HG03039 (cell line): ENCODE data around the gene PTX4.

Experiments
- ATAC-seq: cut with Tn5 transposase; IDR thresholded peaks from one replicate; pipeline ENCODE4 v1.9.1; 2021; ENCODE audit warnings: mild to moderate bottlenecking, moderate library complexity; ENCODE audit not compliant: unreplicated experiment

Gene PTX4, protein sequence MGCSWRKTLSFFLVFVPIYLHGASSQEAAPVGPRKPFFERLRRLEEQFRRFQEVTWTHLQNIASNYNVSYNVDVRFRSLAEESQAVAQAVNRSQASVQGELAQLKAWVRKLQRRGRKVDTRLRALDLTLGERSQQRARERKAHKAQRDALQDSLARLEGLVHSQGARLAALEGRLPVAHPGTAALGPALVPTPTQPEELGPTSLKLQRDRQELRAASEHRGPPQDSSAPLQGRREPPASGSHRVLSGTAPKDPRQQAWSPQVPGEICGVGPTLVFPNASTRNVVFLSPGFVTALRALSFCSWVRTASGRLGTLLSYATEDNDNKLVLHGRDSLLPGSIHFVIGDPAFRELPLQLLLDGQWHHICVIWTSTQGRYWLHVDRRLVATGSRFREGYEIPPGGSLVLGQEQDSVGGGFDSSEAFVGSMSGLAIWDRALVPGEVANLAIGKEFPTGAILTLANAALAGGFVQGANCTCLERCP

DNA sequence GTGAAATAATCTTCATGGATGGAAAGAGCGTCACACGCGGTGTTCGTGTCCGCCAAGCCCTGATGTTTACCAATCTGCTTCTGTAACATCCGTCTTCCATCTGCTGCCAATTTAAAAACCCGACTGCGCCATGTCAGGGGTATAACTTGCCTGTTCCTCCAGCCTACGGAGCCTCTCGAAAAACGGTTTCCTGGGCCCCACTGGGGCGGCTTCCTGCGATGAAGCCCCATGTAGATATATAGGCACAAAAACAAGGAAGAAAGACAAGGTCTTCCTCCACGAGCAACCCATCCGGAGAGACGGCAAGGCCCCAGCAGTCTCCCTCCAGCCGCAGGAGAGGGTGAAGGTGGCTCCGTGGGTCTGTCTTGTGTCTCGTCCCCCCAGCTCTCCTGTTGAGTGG, at the start of gene PTX4:
TSS of gene PTX4 (minus strand) at position 326 of the 400 bp plus-strand sequence. CDS start at position 291, 35 bp downstream.
- ATAC-seq = no peak

DNA sequence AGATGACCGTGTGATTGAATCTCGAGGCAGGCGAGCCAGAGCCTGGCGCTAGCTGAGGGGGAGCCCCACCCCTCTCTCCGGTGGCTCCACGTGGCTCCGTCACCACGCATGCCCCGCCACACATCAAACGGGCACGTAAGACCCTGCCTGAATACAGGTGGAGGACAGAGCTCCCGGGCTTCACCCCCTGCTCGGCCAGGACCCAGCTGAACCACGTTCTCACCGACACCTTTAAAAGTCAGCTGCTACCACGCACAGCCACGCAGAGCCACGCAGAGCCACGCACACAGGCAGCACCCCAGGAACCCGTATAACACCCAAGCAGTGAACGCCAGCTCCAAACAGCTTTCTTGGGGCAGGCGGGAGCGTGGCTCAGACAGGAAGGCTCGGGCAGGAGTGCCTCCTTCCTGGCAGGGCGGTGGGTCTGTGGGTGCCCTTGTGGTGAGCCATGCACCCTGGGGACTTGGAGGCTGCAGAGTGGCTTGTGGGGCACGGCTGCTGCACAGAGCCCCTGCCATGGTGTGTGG, 49.1 kb upstream of the PTX4 start:
- ATAC-seq = no peak

DNA sequence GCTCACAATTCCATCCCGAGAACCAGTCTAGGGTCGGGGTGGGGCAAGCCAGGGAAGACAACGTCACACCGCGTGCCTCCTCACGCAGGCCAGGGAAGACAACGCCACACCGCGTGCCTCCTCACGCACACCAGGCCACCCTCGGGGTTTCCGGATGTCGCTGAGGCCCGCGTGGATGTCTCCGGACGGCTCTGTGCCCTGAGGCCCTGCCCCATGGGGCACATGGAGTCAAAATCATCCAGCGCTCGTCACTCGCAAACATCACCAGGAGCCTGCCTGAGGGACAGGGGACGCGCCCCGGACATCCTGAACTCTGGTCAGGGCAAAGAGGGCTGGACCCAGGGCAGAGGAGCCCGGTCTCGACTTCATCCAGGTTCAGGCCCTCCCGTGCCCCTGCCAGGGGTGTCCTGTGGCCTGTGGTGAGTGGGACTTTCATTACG, 48.4 kb upstream of the PTX4 start:
- no peak for ATAC-seq

DNA sequence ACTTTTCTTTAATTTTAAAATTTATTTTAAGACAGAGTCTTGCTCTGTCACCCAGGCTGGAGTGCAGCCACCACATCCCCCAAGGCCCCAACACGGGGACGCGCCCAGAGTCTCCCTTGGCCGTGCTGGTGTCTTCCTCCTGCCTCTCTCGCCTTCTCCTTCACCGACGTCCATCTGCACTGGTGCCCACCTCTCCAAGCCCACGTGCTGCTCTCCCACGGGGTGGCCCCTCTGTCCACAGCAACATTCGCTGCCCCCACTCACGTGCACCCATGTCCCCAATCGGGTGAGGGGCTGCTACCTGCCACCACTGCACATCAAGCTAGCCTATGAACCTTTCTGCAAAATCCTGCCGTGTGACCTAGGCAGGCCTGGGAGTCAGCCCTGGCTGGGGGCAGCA, 47.9 kb upstream of the PTX4 start:
- ATAC-seq = no peak

DNA sequence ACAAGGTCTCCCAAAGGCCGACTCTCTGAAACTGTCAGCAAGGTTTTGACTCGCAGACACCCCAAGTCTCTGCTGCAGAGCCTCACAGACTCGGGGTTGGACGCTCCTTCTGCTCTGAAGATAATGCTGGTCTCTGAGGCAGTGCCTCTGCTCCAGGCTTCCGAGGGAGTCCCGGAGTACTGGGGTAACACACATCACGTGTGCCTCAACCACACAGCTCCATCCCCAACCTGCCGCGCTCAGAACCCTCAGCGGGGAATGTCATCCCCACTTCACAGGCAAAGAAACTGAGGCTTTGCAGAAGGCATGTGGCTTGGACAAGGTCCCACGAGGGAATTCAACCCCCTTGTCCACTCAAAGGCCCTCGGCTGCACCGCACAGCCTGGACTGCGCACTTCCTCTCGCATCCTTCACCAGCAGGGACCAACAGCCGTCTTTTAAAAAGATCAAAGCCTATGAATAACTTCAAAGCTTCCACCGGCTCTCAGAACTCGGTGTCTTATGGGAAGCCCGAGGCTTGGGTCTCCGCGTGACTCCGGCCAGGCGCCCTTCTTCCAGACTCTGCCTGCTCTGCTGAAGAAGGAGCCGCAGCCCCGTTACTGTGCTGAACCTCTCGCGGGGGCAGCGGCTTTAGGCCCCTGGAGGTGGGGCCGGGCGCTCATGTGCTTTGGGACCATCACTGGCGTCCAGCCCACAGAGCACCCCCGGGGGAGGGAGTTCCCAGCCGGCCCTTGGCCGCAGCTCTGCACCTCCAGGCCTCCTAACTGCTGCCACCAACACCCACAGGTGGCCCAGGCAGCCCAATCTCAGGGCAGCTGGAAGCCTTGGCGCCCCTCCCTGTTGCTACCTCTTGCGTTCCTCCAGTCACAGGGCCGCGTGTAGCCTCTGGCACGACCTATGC, 46.9 kb upstream of the PTX4 start:
- no peak for ATAC-seq

DNA sequence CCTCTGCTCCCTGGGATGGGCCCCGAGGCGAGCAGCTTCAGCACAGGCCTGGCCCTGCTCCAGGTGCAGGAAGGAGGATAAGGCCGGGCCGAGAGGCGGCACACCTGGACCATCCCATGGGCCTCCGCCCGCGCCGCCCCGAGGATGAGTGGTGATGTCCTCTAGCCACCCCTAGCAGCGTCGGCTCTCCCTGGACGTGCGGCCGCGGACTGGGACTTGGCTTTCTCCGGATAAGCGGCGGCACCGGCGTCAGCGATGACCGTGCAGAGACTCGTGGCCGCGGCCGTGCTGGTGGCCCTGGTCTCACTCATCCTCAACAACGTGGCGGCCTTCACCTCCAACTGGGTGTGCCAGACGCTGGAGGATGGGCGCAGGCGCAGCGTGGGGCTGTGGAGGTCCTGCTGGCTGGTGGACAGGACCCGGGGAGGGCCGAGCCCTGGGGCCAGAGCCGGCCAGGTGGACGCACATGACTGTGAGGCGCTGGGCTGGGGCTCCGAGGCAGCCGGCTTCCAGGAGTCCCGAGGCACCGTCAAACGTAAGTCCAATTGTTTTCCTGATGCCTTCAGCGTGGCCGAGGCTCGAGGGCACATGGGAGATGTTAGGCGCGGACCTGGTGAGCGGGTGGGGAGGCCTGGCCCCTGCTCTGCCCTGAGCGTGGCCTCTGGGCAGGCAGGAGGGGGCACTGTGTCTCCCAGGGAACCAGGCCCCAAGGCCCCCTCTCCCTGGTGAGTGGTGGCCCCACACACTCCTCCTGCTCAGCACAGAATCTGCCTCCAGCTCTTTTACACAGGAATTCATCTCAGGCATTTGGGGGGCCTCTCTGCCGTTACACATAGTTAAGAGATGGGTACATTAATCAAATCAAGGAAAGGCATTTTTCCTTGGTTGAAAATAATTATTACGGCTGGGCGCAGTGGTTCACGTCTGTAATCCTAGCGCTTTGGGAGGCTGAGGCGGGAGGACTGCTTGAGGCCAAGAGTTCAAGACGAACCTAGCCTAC, 45.6 kb upstream of the PTX4 start:
- ATAC-seq = no peak

DNA sequence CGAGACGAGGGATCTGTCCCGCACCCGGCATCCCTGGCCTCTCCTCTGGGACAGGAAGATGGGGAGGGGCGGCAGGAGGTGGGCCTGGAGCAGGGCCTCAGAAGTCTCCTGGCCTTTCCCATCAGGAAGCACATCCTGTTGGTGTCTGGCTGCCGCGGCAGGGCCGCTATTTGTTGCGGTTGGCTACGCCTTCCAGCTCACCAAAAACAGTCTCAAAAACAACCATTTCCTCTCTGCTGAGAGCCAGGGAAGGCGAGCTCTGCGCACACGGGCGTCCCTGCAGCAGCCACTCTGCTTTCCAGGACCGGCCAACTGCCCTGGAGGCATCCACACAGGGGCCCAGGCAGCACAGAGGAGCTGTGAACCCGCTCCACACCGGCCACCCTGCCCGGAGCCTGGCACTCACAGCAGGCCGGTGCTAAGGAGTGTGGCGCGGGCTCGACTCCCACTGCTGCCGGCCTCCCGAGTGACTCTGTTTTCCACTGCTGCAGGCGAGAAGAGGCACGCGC, 44.8 kb upstream of the PTX4 start, which contains the start of gene TMEM204:
TSS of gene TMEM204 (plus strand) at position 224 of the 509 bp plus-strand sequence. CDS start 610 bp downstream, outside the sequence.
- no peak for ATAC-seq

DNA sequence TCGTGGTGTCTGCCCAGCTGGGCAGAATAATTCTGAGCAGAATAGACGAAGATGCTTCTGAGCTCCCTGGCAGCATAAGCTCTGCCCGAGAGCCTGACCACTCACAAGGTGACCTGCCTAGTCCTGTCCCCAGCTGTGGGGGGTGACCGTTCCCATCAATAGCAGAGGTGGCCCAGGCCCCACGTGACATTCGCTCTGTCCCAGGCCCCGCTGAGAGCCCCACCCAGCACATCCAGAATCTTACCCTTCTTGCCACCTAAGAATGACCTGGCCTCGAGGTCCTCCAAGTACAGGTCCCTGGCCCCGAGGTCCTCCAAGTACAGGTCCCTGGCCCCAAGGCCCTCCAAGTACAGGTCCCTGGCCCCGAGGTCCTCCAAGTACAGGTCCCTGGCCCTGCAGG, 44.0 kb upstream of the PTX4 start:
- no peak for ATAC-seq

DNA sequence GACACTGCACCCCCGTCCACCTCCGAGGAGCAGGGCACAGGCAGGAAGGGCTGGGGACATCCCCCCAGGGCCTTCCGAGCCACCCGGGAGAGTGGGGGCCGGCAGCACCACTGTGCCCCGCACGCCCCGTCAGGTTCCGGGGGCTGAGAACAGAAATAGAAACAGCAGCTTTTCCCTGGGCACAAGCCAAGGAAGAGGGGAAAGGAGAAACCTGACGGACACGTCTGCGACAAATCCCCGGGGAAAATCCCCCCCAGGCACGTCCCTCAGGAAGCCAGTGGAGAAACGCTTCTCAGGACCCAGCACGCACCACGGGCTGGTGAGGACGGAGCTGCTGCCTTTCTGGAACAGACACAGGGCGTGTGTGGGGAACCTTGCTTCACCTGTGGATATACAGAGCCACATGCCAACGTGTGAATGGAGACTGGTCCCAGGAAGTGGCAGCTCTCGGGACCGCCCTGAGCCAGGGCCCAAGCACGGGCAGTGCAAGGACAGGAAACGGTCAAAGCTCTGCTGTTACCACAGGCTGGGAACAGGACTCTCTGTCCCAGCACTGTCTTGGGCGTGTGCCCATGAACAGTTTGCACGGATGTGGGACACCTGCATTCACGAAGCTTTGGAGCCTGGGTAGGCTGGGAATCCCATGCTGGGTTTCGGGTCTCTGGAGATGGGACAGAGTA, 43.5 kb upstream of the PTX4 start:
- ATAC-seq = no peak

DNA sequence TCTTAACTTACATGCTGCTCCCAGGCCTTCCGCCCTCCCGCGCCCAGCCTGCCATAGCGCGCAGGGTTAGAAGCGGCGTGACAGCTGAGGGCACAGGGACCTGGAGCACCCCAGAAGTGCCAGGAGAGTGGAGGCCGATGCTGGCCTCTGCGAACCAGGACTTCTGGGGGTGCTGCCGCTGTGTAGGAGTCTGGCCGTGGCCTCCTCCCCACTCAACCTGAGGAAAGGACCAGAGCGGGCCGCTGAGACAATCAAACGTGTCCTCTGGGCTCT, 42.8 kb upstream of the PTX4 start:
- no peak for ATAC-seq

DNA sequence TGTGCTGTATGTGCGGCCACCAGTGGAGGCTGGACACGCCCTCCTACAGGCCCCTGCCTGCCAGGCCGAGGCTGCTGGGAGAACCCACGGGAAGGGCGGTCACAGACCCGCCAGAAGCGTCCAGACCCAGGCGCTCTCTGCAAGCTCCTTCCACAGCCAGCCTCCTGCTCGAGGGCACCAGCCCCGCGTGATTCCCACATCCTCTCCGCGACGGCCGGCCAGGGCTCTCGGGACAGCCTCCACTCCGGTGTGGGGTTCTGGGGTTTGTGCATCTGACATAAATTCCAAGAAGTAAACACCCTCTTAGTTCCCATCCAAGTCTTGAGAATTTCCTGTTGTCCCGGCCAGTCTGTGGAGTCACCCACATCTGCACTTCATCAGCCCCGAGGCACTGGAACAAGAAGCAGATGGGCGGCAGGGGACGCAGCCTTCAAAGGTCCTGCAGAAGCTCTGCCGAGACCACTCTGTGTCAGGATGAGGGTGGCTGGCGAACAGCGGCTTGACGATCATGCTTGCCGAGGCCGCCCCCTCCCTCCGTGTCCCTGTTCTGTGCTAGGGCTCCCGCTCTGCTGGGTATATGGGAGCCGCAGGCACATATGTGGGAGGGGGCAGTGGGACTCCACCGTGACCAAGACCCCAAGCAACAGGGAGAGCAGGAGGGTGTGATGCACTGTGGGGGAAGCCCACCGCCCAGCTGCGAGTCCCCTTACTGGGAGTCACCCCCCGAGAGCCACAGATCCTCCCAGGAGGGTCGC, 42.3 kb upstream of the PTX4 start:
- ATAC-seq = no peak

DNA sequence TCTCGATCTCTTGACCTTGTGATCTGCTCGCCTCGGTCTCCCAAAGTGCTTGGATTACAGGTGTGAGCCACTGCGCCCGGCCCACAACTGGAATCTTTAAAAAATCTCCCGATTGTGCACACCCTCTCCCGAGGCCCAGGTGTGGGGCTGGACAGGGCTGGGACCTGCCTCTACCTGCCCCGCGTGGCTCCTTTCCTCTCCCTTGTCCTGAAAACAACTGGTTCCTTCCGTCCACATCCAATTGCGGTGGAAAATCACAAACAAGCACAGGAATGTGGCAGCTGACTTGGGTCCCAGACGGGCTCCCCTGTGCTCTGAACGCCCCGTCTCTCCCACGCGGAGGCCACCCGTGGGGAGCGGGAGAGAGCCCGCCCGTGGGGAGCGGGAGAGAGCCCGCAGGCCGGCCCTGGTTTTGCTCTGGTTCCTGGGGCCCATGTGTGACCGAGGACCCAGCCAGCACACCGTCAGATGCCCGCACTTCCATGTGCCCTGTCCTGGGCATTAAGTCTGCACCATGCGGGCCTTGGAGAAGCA, 41.7 kb upstream of the PTX4 start:
- no peak for ATAC-seq

DNA sequence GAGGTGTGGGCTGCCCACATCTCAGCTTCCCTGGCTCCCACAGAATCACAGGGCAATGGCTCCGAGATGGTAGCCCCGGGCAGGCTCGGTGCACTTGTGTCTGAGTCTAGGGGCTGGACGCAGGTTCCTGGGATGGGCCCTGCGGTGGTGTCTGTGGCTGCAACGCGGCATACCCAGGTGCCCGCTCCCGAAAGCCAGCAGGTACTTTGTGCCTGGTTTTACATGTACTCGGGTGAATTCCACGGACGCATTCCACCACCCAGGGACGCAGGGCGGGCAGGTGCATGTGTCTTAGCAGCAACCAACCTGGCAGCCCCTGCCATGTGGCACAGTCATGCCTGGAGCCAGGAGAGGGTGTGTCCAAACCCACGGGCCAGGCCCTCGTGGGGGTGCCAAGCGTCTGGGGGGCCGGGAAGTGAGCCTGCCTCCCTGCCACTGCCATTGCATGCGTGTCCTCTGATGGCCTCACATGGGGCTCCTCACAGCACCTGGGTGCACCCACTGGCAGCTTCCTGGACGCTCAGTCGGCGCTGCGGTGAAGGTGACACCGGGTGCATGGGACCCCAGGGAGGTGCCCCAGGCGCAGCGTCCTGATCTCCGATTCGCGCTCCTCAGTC, 40.3 kb upstream of the PTX4 start:
- ATAC-seq = no peak

DNA sequence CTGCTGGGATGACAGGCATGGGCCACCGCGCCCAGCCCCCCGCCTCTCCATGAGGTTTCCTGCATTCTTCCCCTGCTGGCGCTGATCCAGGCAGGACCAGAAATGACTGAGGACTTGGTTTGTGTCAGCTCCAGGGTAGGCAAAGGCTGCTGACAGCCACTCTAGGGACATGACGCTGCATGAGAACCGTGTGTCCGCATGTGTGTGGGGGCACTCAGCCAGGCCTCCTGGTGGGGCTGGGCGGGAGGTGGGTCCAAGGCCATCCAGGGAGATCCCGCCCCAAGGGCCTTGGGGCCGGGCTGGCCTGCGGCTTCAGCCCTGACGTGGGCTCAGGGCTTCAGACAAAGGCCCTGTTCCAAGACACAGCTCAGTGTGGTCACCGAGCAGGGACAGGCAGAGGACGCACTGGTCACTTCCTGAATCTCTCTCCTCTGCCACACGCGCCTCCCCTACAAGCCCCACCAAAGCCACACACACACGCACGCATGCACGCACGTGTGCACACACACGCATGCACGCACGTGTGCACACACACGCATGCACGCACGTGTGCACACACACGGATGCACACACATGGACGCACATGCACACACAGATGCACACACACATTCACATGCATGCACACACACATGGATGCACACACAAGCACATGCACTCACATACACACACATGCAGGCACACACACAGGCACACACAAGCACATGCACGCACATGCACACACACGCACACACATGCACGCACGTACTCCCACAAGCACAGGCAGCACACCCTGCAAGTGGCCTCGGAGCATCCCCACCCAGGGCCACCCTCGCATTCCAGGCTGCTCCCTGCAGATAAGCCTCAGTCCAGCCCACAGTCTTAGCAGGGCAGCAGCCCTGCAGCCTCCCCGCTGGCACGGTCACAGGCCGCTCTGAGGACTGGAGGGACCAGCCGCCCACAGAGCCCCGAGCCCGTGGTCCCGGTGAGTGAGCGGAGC, 39.4 kb upstream of the PTX4 start:
- ATAC-seq = no peak

DNA sequence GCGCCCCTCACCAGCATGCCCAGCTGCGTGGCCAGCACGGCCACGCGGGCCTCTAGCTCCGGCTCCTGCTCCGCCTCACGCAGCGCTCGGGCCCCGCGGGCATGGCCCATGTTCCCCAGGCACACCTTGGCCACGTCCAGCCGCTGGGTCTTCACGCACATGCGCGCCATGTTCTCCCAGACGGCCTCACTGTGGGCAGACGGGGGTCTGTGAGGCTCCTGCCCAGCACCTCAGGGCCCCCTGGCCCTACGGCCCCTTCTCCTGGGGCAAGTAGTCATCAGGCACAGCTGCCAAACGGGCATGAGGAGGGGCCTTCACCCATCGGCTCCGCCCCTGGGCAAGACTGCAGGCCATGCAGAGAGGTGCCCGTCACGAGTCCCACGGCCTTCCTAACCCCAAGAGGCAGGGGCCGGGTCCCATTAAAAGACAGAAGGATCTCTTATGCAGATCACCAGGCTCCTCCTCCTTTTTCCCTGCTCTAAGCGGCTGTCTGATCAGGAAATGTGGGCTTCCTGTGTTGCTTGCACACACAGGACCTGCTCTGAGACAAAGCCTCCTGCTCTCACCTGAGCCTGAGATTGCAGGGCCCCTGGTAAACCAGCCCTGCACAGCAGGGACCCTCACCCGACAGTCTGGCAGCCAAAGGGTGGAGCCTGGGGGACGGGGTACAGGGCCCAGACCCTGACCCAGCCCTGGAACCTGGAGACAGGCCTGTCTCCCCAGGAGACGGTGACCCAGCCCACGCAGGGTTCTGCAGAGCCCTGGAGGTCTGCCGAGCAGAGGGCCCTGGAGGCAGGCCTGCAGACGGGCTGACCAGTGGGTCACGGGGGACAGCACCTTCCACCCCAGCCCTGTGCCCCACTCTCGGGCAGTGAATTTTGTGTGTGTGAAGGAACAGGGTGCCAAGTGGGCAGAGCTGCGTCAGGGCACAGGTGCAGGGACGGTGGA, 38.1 kb upstream of the PTX4 start:
- no peak for ATAC-seq
